OCI-LY7 (cell line): ENCODE measurements around the gene GTF2B.

ENCODE experiments used
- CTCF ChIP-seq: fragments of 200-600 bp; sonication (generic); conservative IDR thresholded peaks from 2 replicates; pipeline ENCODE4 v1.5.1; 2014; ENCODE audit warnings: mild to moderate bottlenecking, antibody characterized with exemption, low read length, moderate library complexity, mixed read lengths
- EZH2phosphoT487 ChIP-seq: fragments of 200-600 bp; sonication (generic); IDR thresholded peaks from 2 replicates; pipeline ENCODE4 v1.6.1; 2018; ENCODE audit warnings: low read depth, borderline replicate concordance, mild to moderate bottlenecking, mixed run types, antibody characterized with exemption, low read length, moderate library complexity, mixed read lengths

DNA sequence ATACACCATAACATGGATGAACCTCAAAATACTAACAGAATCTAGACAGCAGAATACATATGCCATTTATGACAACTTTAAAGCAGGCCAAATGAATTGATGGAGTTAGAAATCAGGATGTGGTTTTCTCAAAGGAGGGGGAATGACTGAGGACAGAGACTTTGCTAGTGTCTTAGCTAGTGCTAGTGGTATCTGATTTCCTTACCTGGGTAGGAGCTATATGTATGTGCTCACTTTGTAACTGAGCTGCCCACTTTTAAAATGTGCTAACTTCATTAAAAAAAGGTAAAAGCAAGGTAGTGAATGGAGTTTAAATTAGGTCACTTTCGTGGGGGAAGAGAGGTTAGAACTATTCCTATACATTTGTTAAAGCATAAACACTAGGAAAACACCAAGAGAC lies 2.6 kb downstream of the GTF2B start:
- TF ChIP-seq CTCF: no peak
- TF ChIP-seq EZH2phosphoT487: no peak
